ENCODE measurements around the gene AHRR. TPM values are rescaled to one million over a fixed set of nuclear protein-coding genes. Genes with fewer than 3 reads are reported as not detected.

AHRR gene
- total RNA-seq, 1 donor: 31.9 TPM

DNA sequence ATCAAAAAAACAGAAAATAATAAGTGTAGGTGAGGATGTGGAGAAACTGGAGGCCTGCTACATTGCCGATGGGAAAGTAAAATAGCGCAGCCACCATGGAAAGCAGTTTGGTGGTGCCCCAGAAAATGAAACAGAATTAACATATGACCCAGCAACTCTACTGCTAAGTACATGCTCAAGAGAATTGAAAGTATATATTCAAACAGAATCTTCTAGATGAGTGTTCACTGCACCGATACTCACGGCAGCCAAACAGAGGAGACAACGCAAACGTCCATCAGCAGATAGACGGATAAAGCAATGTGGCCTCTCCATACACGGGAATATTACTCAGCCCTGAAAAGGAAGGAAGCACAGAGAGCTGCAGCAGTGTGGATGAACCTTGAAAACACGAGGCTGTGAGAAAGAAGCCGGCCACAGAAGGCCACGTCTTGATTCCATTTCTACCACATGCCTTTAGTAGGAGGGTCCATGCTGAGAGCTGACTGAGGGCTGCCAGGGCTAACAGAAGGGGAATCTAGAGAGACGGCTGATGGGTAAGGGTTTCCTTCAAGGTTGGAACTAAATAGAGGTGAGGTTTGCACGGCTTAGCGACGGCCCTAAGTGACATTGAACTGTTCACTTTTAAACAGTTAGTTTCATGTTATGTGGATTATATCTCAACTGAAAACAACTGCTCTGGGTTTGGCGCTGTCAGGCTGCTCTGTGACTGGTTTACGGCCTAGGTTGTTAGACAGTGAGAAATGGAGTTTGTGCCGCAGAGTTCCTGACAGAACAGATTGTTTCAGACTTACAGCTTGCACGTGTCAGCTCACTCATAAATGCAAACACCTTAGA is 29.8 kb downstream of the AHRR start:
- no peak for DNase-seq (ENCODE audit: low read depth)
- no peak overlapping the region for H3K4me3 ChIP-seq (ENCODE audit: low read depth, low read length)

DNA sequence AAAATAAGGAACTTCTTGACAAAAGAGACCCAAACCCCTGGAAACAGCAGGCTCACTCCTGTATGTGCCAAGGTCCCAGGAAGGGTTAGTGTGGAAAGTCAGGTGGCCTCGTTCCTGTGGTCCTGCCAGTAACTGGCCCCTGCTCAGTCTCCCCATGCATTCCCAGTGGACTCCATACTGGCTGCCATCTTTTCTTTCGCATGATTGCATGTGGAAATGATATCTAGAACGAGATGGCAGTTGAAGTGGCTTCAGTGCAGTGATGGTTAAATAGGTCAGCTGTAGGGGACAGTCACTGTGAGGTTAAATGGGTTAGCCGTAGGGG is 30.4 kb downstream of the AHRR start:
- H3K4me3 ChIP-seq (ENCODE audit: low read depth, low read length): no peak overlapping the region
- no peak for DNase-seq (ENCODE audit: low read depth)
- TF ChIP-seq, protein P1, sequence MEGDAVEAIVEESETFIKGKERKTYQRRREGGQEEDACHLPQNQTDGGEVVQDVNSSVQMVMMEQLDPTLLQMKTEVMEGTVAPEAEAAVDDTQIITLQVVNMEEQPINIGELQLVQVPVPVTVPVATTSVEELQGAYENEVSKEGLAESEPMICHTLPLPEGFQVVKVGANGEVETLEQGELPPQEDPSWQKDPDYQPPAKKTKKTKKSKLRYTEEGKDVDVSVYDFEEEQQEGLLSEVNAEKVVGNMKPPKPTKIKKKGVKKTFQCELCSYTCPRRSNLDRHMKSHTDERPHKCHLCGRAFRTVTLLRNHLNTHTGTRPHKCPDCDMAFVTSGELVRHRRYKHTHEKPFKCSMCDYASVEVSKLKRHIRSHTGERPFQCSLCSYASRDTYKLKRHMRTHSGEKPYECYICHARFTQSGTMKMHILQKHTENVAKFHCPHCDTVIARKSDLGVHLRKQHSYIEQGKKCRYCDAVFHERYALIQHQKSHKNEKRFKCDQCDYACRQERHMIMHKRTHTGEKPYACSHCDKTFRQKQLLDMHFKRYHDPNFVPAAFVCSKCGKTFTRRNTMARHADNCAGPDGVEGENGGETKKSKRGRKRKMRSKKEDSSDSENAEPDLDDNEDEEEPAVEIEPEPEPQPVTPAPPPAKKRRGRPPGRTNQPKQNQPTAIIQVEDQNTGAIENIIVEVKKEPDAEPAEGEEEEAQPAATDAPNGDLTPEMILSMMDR (IDR thresholded peaks at IDR 0.05; ENCODE audit: insufficient read depth, low read length): no peak

More for the DNA sequence above, 29.8 kb downstream of the AHRR start:
- TF ChIP-seq, protein P1 (IDR thresholded peaks at IDR 0.05; ENCODE audit: insufficient read depth, low read length): no peak

DNA sequence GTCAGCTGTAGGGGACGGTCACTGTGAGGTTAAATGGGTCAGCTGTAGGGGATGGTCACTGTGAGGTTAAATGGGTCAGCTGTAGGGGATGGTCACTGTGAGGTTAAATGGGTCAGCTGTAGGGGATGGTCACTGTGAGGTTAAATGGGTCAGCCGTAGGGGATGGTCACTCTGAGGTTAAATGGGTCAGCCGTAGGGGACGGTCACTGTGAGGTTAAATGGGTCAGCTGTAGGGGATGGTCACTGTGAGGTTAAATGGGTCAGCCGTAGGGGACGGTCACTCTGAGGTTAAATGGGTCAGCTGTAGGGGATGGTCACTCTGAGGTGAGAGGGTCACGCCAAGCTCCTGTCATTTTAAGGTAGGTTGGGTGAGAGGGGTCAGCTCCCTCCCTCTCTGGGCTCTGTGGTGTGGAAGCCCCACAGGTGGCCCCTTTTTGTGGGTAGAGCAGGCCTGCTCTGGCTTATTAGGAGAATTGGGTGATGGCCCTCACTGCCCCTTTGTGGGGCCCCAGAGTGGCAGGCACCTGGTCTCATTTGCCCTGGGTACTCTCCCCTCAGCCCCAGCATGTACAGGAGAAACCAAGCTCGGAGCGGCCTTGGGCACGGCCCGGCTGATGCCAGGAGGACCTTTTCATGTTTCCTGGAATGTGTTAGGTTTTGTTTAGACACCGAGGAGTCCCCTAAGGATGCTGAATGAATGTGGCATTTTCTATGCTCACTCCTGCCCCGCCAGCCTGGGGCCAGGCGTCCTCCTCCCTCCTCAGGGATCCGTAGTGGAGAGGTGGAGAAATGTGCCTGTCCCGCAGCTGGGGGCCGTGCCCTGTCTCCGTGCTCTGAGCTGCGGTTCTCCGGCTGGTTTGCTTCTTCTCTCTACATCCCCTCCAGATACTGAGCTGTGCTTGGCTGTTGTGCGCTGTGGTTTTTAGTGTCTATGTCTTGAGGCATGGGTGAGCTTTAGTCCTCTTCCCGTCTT is 31.4 kb downstream of the AHRR start:
- no peak for DNase-seq (ENCODE audit: low read depth)
- TF ChIP-seq, protein P1 (IDR thresholded peaks at IDR 0.05; ENCODE audit: insufficient read depth, low read length): no peak
- no peak overlapping the region for H3K4me3 ChIP-seq (ENCODE audit: low read depth, low read length)

DNA sequence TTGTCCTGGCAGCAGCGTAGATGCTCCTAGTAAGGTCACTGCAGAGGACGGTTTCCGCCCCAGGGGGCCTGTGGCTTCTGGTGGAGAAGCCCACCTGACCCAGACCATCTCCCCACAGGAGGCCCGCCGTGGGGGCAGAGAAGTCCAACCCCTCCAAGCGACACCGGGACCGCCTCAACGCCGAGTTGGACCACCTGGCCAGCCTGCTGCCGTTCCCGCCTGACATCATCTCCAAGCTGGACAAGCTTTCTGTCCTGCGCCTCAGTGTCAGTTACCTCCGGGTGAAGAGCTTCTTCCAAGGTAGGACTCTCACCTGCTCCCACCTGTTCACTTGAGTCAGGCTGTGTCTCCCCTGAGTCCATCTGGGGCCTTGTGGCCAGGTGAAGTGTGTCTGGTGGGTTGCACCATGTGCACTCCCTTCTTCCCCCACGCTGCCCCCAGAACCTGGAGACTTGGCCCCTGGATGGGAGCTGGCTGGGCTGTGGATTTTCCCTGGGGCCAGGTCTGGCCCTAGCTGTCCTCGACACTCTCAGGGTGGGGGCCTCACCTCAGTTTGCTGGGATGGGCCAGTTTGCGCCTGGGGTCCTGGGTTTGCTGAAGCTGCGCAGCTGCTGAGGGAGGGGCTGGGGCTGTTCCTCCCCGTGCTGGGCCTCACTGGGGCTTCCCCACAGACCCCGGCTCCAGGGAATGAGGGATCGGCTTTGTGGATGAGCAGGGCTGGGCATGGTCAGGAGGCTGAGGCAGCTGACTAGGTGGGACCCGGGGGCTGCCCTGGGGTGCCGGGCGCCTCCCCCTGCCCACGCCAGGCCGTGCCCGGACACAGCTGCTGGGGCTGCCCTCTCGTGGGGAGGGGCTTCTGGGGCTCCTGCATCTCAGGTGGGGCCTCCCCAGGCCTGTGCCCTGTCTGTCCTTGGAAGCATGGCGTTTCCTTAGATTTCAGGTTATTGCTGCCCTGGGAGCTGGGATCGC is 32.4 kb downstream of the AHRR start:
- H3K4me3 ChIP-seq (ENCODE audit: low read depth, low read length): no peak overlapping the region
- TF ChIP-seq, protein P1 (IDR thresholded peaks at IDR 0.05; ENCODE audit: insufficient read depth, low read length): no peak
- DNase-seq (ENCODE audit: low read depth): no peak

DNA sequence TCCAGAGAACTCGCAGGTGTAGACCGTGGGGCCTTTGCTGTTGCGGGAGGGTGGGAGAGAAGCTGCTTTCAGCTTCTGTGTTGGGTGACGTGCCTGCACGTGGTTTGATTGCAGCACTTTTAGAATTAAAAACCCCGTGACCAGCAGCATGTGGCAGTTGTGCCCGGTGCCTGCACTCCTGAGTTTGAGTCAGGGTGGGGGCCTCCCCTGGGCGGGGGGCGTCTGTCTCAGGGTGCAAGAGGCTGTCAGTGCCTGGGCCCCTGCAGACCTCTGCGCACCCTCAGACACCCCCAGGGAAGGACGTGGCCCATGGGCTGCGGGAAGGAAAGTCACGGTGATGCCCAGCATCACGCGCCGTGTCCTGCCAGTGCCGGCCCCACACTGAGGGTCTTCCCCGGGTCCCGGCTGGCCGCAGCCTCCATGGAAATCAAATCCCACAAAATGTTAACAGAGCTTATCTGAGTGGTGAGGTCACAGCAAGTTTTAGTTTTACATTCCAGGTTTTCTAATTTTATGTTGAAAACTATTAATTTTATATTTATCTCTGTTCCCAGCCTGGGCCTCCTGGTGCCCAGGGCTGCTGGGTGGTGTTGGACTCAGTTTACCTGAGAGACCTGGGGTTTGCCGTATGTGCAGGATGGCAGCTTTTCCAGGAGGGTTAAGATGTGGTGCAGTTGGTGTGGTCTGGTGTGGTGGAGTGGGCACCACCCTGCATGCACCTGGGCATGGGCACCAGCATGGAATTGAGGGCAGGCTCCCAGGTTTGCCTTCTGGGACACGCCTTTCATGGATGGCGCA is 33.3 kb downstream of the AHRR start:
- no peak overlapping the region for H3K4me3 ChIP-seq (ENCODE audit: low read depth, low read length)
- DNase-seq (ENCODE audit: low read depth): no peak
- TF ChIP-seq, protein P1 (IDR thresholded peaks at IDR 0.05; ENCODE audit: insufficient read depth, low read length): no peak

Data from fibroblast of the aortic adventitia (primary cell).